GM20431 (cell line): ENCODE data around the gene SPATA12.

Source experiments
- in situ Hi-C: fragments of 300-500 bp; cut with MseI, MboI; formaldehyde crosslinking; loops from one replicate; pipeline ENCODE4 v1.15.0; 2020; ENCODE audit warnings: low sequenced_read_pairs; ENCODE audit not compliant: unreplicated experiment

The SPATA12 gene

DNA sequence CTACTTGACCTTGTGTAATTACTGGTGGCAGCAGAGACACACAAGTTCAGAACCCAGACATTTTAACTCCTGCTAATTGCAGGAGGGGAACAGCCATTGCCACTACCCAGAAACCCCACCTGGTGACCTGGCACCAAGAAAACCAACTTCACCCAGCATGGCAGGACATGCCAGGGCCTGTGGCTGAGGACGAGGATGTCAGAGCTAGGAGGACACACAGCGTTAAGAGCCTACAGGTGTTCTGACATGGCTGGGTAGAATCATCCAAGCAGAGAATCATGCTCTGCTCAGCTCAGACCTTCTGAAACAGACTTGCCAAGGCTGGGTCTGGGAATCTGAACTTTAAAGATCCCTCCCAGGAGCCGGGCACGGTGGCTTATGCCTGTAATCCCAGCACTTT, 11.7 kb upstream of the SPATA12 start:
- in situ Hi-C loops: no loop called here

DNA sequence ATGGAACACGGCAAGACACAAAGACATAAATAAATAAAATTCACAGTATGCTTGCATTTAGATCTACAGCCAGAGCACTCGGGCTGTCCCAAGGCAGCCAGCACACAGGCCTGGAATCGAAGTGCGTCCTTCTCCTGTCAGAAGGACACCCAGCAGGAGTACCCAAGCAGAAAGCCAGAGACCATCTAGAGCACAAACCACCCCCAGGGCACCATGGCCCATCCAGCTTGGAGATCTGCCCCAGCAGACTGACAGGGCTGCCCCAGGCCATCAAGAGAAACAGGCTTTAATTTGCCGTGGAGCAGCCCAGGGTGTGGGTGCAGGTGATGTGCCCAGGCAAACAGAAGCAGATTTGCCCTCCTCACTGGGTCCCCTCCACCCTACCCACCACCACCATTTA, 7.8 kb upstream of the SPATA12 start:
- in situ Hi-C loops: no loop called here

DNA sequence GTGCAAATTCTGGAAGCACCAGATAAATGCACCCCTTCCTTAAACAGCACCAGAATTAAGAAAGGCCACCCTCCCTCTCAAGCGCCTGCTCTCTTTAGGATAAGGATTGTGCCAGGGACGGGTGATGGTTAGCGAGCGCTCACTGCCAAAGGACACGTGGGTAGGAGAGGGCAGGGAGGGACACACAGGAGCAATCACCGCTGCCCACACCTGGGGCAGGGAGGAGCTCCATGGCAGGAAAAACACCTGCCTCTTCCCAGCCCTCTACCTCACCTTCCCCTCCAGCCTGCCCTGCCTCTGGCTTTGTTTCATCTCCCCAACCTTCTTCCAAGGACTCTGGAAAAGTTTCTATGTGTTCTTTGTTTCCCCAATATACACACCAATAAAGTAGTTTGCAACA, 7.3 kb upstream of the SPATA12 start:
- in situ Hi-C loops: no loop called here

- in situ Hi-C loops: no loop called here
Observed at GRCh38 chr3:57057351-57057750, 3.1 kb upstream of the SPATA12 start.

DNA sequence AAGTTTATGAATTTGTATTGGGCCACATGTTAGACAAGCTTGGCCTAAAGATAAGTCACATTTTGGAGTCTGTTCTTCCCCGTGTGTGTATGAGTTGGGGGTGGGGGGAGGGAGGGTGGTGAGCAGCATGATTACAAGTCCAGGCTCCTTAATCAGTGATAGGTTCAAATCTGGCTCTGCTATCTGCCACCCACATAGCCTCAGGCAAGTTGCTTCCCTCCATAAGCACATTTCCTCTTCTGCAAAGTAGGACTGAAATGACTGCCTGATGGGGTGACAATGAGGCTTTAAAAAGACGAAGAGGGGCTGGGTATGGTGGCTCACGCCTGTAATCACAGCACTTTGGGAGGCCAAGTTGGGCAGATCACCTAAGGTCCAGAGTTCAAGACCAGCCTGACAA, 1.1 kb upstream of the SPATA12 start:
- in situ Hi-C loops: no loop called here

- in situ Hi-C loops: no loop called here
Observed at GRCh38 chr3:57061556-57061955, 1.1 kb downstream of the SPATA12 start.

DNA sequence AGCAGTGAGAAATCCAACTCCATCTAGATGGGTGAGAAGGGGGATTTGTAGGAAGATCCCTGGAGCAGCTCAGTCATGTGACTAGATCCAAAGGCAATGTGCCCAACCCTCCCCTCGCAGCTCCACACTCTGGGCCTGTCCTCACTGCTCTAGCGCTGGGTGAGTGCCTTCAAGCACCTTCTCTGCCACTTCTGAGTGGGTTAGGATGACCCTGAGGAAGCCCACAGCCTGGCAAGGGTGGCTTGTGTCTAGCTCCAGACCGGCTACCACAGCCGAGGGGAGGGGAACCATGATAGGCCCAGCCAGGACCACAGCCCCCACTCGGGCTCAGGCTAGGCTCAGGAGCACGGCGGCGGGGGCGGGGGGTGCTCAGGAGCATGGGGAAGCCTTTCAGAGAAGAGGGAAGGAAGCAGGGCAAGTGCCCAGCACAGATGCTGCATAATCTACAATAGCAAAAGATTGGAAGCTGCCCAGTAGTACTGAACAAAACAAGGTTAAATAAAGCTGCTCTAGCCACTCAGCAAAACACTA, 1.7 kb downstream of the SPATA12 start:
- in situ Hi-C loops: no loop called here

- in situ Hi-C loops: no loop called here
Observed at GRCh38 chr3:57063032-57063431, 2.6 kb downstream of the SPATA12 start.

- in situ Hi-C loops: no loop called here
Observed at GRCh38 chr3:57064001-57064400, 3.5 kb downstream of the SPATA12 start.

DNA sequence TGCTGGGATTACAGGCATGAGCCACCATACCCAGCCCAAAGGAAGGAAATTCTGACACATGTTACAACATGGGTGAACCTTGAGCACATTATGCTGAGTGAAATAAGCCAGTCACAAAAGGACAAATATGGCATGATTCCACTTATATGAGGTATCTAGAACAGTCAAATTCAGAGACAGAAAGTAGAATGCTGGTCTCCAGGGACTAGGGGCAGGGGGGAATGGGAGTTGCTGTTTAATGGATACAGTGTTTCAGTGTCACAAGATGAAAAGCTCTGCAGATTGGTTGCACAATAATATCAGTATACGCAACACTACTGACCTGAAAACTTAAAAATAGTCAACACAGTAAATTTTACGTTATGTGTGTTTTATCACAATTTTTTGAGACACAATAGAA, 4.1 kb downstream of the SPATA12 start:
- in situ Hi-C loops: no loop called here

- in situ Hi-C loops: no loop called here
Observed at GRCh38 chr3:57065588-57065987, 5.1 kb downstream of the SPATA12 start.

DNA sequence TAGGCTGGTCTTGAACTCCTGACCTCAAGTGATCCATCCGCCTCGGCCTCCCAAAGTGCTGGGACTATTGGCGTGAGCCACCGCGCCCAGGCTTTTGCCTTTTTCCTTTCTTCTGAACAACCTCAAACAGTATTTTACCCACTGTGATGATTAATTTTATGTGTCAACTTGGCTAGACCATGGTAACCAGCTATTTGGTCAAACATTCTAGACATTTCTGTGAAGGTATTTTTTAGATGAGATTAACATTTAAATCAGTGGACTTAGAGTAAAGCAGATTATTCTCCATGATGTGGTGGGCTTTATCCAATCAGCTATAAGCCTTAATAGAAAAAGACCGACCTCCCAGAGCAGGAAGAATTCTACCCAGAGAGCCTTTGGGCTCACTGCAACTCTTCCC, 6.0 kb downstream of the SPATA12 start:
- in situ Hi-C loops: no loop called here

DNA sequence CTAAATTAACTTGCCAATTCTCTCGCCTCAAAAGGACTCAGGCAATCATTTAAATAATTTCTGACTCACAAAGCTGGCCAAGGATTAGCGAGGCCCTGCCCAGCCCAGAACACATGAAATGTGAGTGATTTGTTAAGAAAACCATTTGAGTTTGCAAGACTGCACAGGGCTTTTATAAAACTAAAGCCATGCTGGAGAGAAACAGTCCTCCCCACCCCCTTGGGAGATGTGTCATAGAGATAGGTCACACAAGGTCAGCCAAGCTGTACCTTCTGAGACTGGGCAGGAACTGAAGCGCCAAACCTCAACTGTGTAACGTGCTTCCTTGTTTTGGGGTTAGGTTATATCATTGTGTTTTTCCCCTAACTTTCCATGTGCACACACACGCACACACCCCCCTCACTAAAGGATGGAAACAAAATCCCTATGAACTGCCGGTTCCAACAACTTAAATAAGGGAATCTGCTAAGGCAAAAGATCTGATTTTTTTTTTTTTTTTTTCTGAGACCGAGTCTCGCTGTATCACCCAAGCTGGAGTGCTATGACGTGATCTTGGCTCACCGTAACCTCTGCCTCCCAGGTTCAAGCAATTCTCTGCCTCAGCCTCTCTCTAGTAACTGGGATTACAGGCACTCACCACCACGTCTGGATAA, 8.1 kb downstream of the SPATA12 start:
- in situ Hi-C loops: no loop called here

- in situ Hi-C loops: no loop called here
Observed at GRCh38 chr3:57069503-57069902, 9.0 kb downstream of the SPATA12 start.

DNA sequence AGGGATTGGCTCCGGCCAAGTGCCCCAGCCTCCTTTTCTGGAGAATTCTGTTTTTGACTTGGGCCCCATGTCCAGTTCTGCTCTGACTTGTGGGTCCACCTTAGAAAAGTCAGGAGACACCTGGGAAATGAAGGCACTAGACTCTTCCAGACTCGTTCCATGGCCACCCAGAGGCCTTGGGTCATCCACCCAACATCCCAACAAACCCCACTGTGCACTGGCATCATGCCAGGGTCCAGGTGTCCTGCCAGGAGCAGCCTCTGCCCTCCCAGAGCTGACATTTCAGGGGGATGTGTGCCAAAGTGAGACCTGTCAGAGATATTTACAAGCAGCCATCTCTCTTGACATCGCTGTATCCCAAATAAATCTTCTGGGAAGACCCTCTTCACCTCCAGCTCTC, 13.2 kb downstream of the SPATA12 start:
- in situ Hi-C loops: no loop called here

GRCh38 chr3:57074135-57074534, 13.7 kb downstream of the SPATA12 start:
- in situ Hi-C loops: no loop called here

- in situ Hi-C loops: no loop called here
Observed at GRCh38 chr3:57076422-57076951, 16.0 kb downstream of the SPATA12 start.

DNA sequence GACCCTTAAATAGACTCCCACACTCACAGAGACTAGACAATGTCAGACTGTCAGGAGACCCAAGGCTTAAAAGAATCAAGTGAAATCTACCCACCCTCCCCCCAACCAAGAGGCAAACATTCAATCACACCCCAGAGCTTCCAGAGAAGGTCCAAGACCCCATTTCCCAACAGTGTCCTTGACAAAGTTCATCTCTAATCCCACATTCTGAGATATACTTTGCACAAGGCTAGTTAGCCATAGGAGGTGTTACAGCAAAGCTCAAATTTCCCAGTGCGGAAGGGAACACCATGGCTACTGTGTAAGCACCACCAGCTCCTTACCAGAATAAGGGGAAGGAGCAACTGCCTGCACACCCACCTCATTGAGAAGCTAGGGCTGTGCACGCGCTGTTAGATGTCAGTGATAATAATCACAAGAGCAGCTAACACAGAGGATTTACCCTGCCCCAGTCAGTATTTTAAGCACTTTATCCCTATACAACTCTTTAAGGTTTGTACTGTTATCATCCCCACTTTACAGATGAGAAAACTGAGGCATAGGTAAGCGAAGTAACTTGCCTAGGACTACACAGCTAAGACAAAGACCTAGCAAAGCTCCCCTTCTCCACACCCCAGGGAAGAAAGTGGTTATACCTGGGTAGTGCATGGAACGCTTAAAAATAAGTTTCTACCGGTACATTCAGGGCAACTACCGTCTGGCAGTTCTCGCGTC, 17.3 kb downstream of the SPATA12 start:
- in situ Hi-C loops: no loop called here

- in situ Hi-C loops: no loop called here
Observed at GRCh38 chr3:57078344-57078634, 17.8 kb downstream of the SPATA12 start.

DNA sequence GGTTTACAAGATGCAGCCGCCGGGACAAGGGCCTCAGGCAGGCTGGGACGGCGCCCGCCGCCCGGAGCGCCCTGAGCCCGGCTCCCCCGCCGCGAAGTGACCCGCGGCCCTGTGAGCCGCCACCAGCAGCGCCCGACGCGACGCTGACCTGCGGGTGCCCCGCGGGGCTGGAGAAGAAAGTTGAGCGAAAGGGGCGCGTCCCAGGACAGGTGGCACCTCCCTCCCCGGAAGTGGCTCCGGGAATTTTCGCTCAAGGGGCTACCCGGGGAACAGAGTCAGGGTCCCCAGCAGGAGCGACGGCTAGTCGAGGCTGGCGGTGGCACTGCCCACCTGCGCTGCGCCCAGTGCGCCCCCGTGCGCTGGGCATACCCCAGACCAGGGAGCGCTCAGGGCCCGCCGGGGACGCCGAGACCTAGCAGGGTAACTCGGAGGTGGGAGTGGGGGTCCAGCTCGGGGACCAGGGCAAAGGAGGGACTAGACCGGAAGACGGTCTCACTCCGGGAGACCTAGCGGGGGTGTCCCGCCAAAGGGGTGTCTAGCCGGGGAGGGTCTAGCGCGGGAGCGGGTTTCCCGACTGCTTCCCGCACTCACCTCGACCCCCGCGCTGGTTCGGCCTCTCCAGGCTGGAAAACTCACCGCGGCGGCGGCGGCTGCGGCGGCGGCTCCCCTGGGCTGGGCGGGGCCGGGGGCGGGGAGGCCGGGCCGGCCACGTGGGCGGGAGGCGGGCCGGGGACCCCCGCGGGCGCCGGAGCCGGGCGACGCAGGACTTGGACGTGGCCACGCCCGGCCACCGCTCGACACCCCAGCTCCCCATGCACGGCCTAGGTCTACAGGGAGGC, 18.4 kb downstream of the SPATA12 start:
- in situ Hi-C loops: no loop called here

DNA sequence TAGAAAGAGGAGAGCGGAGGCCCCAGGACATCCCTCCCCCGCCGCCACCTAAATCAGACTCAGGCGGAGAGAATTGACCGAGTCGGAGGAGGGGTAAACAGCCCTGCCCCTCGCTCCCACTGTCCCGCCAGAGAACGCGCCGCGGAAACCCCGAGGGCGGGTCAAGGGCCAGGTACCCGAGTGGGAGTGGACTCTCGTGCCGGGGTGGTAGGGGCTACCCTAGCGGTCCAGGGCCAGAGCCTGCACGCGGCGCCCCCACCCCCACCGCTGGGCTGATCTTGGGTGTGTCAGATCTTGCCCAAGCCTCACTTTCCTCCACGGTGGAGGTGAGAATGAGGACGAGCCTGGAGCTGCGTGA, 19.0 kb downstream of the SPATA12 start:
- in situ Hi-C loops: no loop called here
